GM21825 (cell line): ENCODE data around the gene BRIX1.
"Not testable (repeated sequence)": the region's sequence is repeated elsewhere in the genome, so short reads cannot be mapped to it uniquely, and the experiment has no call there.

Experiments
- ATAC-seq: cut with Tn5 transposase; IDR thresholded peaks from one replicate; pipeline ENCODE4 v1.9.1; 2021; ENCODE audit warnings: mild to moderate bottlenecking, moderate library complexity; ENCODE audit not compliant: unreplicated experiment

The BRIX1 gene

GRCh38 chr5:34957857-34958690 is 42.6 kb downstream of the BRIX1 start:
- ATAC-seq = no peak

DNA sequence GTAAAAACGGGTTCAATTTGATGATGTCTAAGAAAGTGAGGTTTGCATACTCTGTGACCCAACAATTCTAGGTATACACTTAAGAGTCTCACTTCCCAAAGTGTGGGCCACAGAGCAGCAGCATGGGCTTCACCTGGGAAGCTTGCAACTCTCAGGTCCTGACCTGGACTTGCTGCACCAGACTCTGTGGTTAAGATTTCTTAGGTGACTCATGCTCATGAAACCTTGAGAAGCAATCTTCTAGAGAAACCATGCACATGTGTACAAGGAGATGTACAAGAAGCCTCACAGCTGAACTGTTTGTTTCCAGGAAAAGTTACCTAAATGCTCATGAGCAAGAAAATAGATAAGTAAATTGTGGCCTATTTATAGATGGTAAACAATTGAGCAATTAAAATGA is 43.8 kb downstream of the BRIX1 start:
- peak; percentile 97 for ATAC-seq

DNA sequence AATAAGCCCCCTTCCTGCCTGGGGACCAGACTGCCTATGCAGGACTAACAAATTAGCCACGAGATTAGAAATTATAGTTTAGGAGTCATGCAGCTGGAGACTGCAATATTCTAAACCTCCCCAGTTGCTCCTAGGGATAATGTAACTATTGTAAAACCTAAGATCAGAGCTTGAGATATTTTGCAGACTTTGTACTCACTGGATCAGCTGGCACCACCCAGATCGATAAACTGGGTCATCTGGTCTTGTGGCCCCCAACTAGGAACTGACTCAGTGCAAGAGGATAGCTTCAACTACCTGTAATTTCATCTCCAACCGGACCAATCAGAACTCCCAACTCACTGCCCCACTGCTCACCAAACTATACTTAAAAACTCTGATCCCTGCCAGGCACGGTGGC is 52.0 kb downstream of the BRIX1 start:
- ATAC-seq = no peak

DNA sequence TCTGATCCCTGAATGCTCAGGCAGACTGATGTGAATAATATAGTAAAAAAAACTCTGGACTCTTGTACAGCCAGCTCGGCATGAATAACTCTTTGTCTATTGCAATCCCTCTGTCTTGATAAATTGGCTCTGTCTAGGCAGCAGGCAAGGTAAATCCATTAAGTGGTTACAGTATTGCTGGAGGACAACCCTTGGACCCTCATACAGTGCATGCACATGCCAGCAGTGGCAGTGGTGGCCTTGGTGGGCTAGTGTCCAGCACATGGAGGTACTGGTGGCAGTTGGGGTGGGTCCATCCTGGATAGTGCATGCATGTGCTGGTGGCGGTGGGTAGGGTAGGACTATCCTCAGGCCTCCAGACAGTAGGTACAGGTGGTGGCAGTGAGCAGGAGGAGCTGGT is 52.7 kb downstream of the BRIX1 start:
- no peak for ATAC-seq

GRCh38 chr5:34970552-34970951 is 55.0 kb downstream of the BRIX1 start:
- ATAC-seq = no peak

GRCh38 chr5:34971655-34972054 is 56.1 kb downstream of the BRIX1 start:
- ATAC-seq = not testable (repeated sequence)
